ENCODE results near the gene GAS2L2. TPM values are rescaled to one million over a fixed set of nuclear protein-coding genes. Genes with fewer than 3 reads are reported as not detected.

Gene GAS2L2
- total and polyA plus RNA-seq, 2 experiments from 2014 or later, result 0.06 TPM; not detected in 1

DNA sequence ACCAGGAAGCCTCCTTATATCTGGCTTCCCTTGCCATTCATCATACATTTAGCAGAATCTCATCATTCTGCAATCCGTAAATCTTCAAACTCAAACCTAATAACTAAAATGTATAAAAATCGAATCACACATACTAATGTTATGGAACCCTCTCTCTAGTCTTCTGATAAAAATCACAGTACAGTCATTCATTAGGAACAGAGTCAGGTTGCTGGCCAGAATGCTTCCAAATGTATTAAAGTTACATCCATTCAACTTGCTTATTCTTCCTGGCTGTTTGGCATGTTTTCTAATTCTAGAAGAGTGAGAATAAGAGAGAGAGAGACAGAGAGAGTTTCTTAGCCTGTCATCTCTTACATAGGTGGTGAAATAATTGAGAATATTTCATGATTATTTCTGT is 38.1 kb downstream of the GAS2L2 start:
- Histone ChIP-seq H3K27ac (ENCODE audit: low read depth) (no peak overlapping the region), H3K4me3 (no peak overlapping the region), H4K20me1 (replicated peaks; ENCODE audit: insufficient read depth) (no peaks in the 10 kb centered on the region; the same call in 1 of the 2 replicates), H3K36me3 (ENCODE audit: insufficient read depth) (peaks cover 15% of the 10 kb centered on the region), H3K27me3 (ENCODE audit: insufficient read depth) (no peaks in the 10 kb centered on the region), H3K4me2 (no peak overlapping the region), H2AFZ (no peak overlapping the region), H3K4me1 (ENCODE audit: insufficient read depth) (no peaks in the 10 kb centered on the region), H3K79me2 (replicated peaks; ENCODE audit: insufficient read depth) (no peaks in the 10 kb centered on the region), H3K9me2 (ENCODE audit: insufficient read depth) (no peaks in the 10 kb centered on the region), H3F3A (replicated peaks; ENCODE audit: low read depth) (no peaks in the 10 kb centered on the region)
- no peaks in the 10 kb centered on the region for H3K9me3 Mint-ChIP-seq
- peaks cover 25% of the 10 kb centered on the region for H3K36me3 Mint-ChIP-seq (ENCODE audit: low read depth)
- no peaks in the 10 kb centered on the region for H3K4me1 Mint-ChIP-seq
- DNase-seq (ENCODE audit: low spot score) (no peak), ATAC-seq (no peak)
- no peak overlapping the region for H3K27ac Mint-ChIP-seq
- TF ChIP-seq REST (IDR thresholded peaks at IDR 0.05; ENCODE audit: unreplicated experiment) (no peak), CREB1 (CRISPR knock-in tag; IDR thresholded peaks at IDR 0.05; ENCODE audit: low read depth) (no peak), STAT1 (IDR thresholded peaks at IDR 0.05; ENCODE audit: unreplicated experiment) (no peak), EZH2 (IDR thresholded peaks at IDR 0.05; ENCODE audit: low read depth, unreplicated experiment) (no peak), ZNF462 (CRISPR knock-in tag; IDR thresholded peaks at IDR 0.05) (no peak), ZNF331 (CRISPR knock-in tag; IDR thresholded peaks at IDR 0.05; ENCODE audit: low read depth) (no peak), EZH2phosphoT487 (IDR thresholded peaks at IDR 0.05; ENCODE audit: unreplicated experiment) (no peak), NANOG (IDR thresholded peaks at IDR 0.05; ENCODE audit: borderline replicate concordance) (no peak), JUNB (IDR thresholded peaks at IDR 0.05; ENCODE audit: unreplicated experiment) (no peak), ETS1 (IDR thresholded peaks at IDR 0.05) (no peak), ZNF114 (CRISPR knock-in tag; IDR thresholded peaks at IDR 0.05) (no peak), POLR2AphosphoS5 (IDR thresholded peaks at IDR 0.05; ENCODE audit: low read depth) (no peak)
- TF ChIP-seq, protein P1, sequence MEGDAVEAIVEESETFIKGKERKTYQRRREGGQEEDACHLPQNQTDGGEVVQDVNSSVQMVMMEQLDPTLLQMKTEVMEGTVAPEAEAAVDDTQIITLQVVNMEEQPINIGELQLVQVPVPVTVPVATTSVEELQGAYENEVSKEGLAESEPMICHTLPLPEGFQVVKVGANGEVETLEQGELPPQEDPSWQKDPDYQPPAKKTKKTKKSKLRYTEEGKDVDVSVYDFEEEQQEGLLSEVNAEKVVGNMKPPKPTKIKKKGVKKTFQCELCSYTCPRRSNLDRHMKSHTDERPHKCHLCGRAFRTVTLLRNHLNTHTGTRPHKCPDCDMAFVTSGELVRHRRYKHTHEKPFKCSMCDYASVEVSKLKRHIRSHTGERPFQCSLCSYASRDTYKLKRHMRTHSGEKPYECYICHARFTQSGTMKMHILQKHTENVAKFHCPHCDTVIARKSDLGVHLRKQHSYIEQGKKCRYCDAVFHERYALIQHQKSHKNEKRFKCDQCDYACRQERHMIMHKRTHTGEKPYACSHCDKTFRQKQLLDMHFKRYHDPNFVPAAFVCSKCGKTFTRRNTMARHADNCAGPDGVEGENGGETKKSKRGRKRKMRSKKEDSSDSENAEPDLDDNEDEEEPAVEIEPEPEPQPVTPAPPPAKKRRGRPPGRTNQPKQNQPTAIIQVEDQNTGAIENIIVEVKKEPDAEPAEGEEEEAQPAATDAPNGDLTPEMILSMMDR (conservative IDR thresholded peaks at IDR 0.05; ENCODE audit: low read depth in 2 of 2), result no peak
- no peak overlapping the region for H3K4me3 Mint-ChIP-seq
- H3K27me3 Mint-ChIP-seq (ENCODE audit: insufficient read depth, low read depth, poor library complexity), result peaks cover 3% of the 10 kb centered on the region

Measured in GM23338 (cell line).